ENCODE results near the gene ADD3.

The ADD3 gene

DNA sequence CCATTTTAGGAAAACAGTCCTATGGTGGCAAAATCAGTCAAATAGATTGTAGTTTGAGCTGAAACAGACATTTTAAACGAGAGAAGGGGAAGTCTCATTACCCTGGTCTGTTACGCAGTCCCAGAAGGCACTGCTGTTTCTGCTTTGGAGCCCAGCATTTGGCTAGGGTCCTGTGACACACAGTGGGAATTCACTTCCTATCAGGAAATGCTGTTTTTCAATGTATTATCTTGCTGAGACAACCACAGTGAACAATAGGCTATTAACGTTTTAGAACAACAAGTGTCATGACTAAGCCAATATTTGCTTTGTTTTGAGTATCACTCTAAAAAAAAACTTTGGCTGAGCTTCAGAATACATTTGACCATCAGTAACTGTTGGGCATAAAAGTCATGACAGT lies 74.1 kb downstream of the ADD3 start:
- Histone ChIP-seq H3K4me3 (no peak overlapping the region), H3K27me3 (no peaks in the 10 kb centered on the region), H3K9me3 (no peaks in the 10 kb centered on the region), H3K36me3 (no peaks in the 10 kb centered on the region), H3K4me1 (peaks cover 0 to 60% (median 16%) of the 10 kb centered on the region in 4 donors), H3K27ac (no peak overlapping the region)
- intact Hi-C loops (cut with DNase I; ENCODE audit: low total_unique reads) = no loop called here
- TF ChIP-seq, protein P1, sequence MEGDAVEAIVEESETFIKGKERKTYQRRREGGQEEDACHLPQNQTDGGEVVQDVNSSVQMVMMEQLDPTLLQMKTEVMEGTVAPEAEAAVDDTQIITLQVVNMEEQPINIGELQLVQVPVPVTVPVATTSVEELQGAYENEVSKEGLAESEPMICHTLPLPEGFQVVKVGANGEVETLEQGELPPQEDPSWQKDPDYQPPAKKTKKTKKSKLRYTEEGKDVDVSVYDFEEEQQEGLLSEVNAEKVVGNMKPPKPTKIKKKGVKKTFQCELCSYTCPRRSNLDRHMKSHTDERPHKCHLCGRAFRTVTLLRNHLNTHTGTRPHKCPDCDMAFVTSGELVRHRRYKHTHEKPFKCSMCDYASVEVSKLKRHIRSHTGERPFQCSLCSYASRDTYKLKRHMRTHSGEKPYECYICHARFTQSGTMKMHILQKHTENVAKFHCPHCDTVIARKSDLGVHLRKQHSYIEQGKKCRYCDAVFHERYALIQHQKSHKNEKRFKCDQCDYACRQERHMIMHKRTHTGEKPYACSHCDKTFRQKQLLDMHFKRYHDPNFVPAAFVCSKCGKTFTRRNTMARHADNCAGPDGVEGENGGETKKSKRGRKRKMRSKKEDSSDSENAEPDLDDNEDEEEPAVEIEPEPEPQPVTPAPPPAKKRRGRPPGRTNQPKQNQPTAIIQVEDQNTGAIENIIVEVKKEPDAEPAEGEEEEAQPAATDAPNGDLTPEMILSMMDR (IDR thresholded peaks at IDR 0.05) = no peak
- DNase-seq = peak in 1 of 2 donors; percentile 31

DNA sequence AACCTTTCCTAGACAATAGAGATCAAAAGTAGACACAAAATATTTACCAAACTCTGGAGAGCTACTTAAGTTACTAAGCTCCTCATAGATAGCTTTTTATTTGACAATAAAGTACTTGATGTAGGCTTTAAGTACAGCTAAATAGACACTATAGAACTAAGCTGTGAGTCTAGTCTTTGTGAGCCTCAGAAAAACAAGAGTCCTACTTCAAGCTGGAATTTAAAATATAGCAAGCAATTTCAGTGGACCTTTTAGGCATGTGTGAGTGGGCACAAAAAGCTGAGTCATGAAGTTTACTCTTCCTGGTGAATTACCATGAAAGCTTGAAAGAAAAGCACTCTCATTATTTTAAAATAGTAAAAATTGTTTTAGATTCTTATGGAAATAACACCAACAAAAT lies 76.1 kb downstream of the ADD3 start:
- Histone ChIP-seq H3K36me3 (no peaks in the 10 kb centered on the region), H3K9me3 (no peaks in the 10 kb centered on the region), H3K27me3 (no peaks in the 10 kb centered on the region), H3K27ac (no peak overlapping the region), H3K4me3 (no peak overlapping the region), H3K4me1 (peaks cover 0 to 43% (median 11%) of the 10 kb centered on the region in 4 donors)
- no peak for DNase-seq
- TF ChIP-seq, protein P1 (IDR thresholded peaks at IDR 0.05) = no peak
- intact Hi-C loops (cut with DNase I; ENCODE audit: low total_unique reads) = no loop called here

DNA sequence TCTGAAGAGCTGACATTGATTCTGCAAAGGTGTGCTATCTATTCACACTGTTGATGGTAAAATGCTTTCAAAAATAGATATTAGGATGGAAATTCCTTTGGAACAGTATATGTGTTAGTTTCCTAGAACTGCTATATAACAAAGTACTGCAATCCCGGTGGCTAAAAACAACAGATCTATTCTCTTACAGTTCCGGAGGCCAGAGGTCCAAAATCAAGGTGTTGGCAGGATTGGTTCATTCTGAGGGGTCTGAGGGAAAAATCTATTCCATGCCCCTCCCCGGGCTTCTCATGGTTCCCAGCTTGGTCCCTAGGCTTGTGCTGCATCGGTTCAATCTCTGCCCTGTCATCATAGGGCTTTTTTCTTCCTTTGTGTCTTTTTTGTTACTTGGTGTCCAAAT lies 79.9 kb downstream of the ADD3 start:
- H3K4me3 ChIP-seq = no peak overlapping the region
- H3K4me1 ChIP-seq = peaks cover 0 to 24% (median 7%) of the 10 kb centered on the region in 4 donors
- no peaks in the 10 kb centered on the region for H3K27me3 ChIP-seq
- intact Hi-C loops (cut with DNase I; ENCODE audit: low total_unique reads) = no loop called here
- TF ChIP-seq, protein P1 (IDR thresholded peaks at IDR 0.05) = no peak
- DNase-seq = no peak
- H3K36me3 ChIP-seq = no peaks in the 10 kb centered on the region
- no peak overlapping the region for H3K27ac ChIP-seq
- H3K9me3 ChIP-seq = no peaks in the 10 kb centered on the region

DNA sequence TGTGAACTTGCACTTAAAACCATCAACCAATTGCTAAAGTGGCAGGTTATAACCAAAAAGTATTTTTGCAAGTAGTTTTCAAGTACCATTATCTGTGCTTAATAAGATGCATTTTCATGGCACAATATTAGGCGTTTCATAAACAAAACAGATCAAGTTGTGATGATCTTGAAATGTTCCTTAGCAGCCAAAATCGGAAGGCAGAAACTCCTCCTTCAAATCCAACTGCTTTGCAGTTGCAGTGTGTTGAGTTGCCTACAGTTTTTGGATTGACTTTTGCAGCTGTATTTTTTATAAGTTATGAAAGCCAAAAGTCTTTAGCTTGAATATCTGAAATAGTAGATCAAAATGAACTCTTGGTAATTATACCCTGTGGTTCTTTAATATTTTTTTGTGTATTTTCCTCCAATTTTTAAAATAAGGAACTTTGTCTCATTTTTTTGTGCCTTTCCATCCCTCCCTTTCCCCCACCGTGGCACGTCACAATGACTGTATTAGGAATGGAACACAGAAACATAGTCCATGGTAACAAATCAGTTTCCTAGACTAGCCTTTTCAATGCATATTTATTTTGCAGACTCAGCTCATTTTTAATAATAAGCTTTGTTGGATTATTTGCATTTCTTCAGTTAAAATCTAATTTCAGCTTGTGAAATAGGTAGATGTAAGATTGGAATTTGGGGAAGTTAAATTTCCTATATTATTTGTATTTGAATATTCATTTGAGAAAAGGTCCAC lies 80.8 kb downstream of the ADD3 start:
- no peaks in the 10 kb centered on the region for H3K36me3 ChIP-seq
- H3K9me3 ChIP-seq = no peaks in the 10 kb centered on the region
- TF ChIP-seq, protein P1 (IDR thresholded peaks at IDR 0.05) = no peak
- no peak overlapping the region for H3K4me3 ChIP-seq
- DNase-seq = no peak
- intact Hi-C loops (cut with DNase I; ENCODE audit: low total_unique reads) = no loop called here
- peaks cover 0 to 18% (median 4%) of the 10 kb centered on the region in 4 donors for H3K4me1 ChIP-seq
- H3K27ac ChIP-seq = no peak overlapping the region
- H3K27me3 ChIP-seq = no peaks in the 10 kb centered on the region

GRCh38 chr10:110091830-110092229 lies 84.0 kb downstream of the ADD3 start:
- Histone ChIP-seq H3K27ac (no peak overlapping the region), H3K9me3 (no peaks in the 10 kb centered on the region), H3K36me3 (no peaks in the 10 kb centered on the region), H3K4me3 (no peak overlapping the region), H3K27me3 (no peaks in the 10 kb centered on the region), H3K4me1 (peaks cover 0 to 22% (median 6%) of the 10 kb centered on the region in 4 donors)
- DNase-seq = no peak
- intact Hi-C loops (cut with DNase I; ENCODE audit: low total_unique reads) = no loop called here
- TF ChIP-seq, protein P1 (IDR thresholded peaks at IDR 0.05) = no peak

Measured in tibial artery (tissue), 4 donors.